Activated naive CD8-positive, alpha-beta T cell treated with anti-CD3 and anti-CD28 coated beads, Interleukin-2, amount 50 U/mL, for 24 hours (primary cell): ENCODE results near the gene DDHD1.

Source experiments
- ATAC-seq: fragments of 150-1000 bp; cut with Tn5 transposase; one replicate; pipeline ENCODE4 v1.10.0; 2021
- DNase-seq: peaks from one replicate; pipeline ENCODE4 v3.0.0; 2021
- H3K27ac Mint-ChIP-seq: one replicate; pipeline ENCODE4 v1.8.0; 2021; ENCODE audit warnings: mild to moderate bottlenecking, mixed read lengths
- H3K27me3 Mint-ChIP-seq: one replicate; pipeline ENCODE4 v1.8.0; 2021; ENCODE audit warnings: mixed read lengths
- H3K36me3 Mint-ChIP-seq: one replicate; pipeline ENCODE4 v1.8.0; 2021; ENCODE audit warnings: low read depth, mixed read lengths
- H3K4me1 Mint-ChIP-seq: one replicate; pipeline ENCODE4 v1.8.0; 2021; ENCODE audit warnings: mixed read lengths
- H3K4me3 Mint-ChIP-seq: one replicate; pipeline ENCODE4 v1.8.0; 2021; ENCODE audit warnings: mild to moderate bottlenecking, moderate library complexity, mixed read lengths
- H3K9me3 Mint-ChIP-seq: one replicate; pipeline ENCODE4 v1.8.0; 2021; ENCODE audit warnings: mixed read lengths

Gene DDHD1

DNA sequence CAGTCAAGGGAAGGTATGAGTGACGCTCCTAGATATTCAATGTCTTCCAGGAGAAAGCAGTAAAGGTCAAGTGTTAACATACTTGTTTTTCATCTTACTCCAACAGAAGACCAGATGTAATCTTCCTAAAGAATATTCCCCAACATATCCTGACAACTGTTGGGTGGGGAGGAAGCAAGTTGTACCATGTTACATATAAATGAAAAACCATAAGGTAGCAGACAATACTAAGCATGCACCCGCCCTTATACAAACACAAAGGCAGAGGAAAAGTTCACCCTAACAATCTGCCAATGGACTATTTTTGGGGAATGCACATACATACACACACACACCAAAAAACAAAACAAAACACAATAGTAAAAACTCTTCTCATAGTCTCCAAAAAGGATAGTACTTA is 112.1 kb downstream of the DDHD1 start:
- Mint-ChIP-seq H3K27ac (no peak overlapping the region), H3K4me3 (no peak overlapping the region), H3K36me3 (peaks cover 71% of the 10 kb centered on the region), H3K9me3 (peaks cover 6% of the 10 kb centered on the region), H3K27me3 (no peaks in the 10 kb centered on the region), H3K4me1 (no peaks in the 10 kb centered on the region)
- ATAC-seq = no peak
- DNase-seq = no peak

DNA sequence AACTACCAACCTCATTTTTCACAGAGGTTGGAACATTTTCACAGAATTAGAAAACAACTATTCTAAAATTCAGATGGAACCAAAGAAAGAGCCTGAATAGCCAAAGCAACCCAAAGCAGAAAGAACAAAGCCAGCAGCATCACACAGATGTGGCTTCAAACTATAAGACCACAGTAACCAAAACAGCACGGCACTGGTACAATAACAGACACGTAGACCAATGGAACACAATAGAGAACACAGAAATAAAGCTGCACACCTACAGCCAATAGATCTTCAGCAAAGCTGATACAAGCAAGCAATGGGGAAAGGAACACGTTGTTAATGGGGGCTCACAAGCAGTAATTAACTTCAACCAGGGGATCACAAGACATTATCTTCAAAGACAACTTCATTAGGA is 114.5 kb downstream of the DDHD1 start:
- Mint-ChIP-seq H3K4me3 (no peak overlapping the region), H3K9me3 (peaks cover 6% of the 10 kb centered on the region), H3K27me3 (no peaks in the 10 kb centered on the region), H3K36me3 (peaks cover 78% of the 10 kb centered on the region), H3K27ac (no peak overlapping the region), H3K4me1 (no peaks in the 10 kb centered on the region)
- ATAC-seq = no peak
- no peak for DNase-seq

- H3K27ac Mint-ChIP-seq = no peak overlapping the region
- peaks cover 68% of the 10 kb centered on the region for H3K36me3 Mint-ChIP-seq
- H3K27me3 Mint-ChIP-seq = no peaks in the 10 kb centered on the region
- no peak for DNase-seq
- peaks cover 10% of the 10 kb centered on the region for H3K9me3 Mint-ChIP-seq
- no peak overlapping the region for H3K4me3 Mint-ChIP-seq
- ATAC-seq = no peak
- H3K4me1 Mint-ChIP-seq = no peaks in the 10 kb centered on the region
These were observed 116.1 kb downstream of the DDHD1 start for GRCh38 chr14:53037016-53037415.

DNA sequence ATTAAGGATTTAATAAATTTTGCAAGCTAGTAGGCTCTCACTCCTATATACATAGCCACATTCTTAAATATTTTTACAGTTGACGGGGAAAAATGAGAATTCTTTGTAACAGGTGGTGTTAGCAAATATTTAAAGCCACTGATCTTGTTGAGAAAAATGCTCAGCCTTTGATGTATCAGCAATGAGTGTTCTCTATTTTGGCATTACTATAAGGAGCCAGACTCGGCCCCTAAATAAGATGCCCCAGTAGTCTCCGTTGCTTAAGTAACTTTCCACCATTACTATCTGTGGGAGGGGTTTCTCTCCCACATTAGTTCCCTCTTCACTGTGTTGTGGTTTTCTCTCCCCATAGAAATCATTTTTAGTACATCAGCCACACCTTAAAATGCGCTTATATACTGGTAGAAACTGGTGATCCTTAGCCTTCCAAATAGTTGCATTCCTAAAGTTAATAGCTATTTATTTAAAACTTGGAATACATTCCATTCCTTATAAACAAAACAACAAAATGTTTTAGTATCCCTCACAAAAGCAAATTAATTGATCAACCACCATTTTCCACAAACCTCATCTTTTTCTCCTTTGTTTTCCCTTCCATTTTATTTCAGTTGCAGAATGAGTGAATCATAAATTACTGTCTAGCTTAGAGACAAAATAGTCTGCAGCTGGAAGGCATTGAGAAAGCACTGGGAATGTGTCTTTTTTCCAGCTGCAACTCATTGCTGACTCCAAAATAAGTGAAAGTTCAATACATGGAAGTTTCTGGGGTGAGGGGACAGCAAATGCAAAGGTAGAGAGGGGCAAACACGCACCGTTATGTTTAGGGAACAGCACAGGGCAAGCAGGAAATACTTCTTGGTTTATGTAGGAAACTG is 117.5 kb downstream of the DDHD1 start:
- no peak for DNase-seq
- no peak overlapping the region for H3K27ac Mint-ChIP-seq
- no peaks in the 10 kb centered on the region for H3K27me3 Mint-ChIP-seq
- no peak overlapping the region for H3K4me3 Mint-ChIP-seq
- no peaks in the 10 kb centered on the region for H3K4me1 Mint-ChIP-seq
- peaks cover 53% of the 10 kb centered on the region for H3K36me3 Mint-ChIP-seq
- ATAC-seq = no peak
- peaks cover 10% of the 10 kb centered on the region for H3K9me3 Mint-ChIP-seq

DNA sequence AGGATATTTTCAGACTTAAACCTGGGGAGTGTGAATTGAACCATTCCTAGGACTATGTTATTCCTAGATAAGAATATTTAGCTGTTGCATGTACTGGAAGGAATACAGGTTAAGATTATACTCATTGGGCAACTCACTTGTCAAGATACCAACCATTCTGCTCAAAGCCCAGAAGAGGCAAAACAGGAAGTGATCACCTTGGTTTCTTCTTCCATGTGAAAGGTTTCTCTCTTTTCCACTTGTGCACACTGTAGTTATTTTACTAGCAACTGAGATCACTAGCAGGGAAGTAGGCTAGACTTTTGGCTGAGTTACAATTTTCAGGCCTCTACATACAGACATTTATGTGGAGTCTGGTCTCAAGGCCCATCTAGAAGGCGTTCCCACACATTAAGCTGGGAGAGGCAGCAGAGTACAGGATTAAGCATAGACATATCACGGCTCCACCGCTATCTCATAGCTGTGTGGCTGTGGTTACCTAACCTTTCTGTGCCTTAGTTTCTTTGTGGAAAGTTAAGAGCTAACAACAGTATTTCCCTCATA is 118.4 kb downstream of the DDHD1 start:
- Mint-ChIP-seq H3K36me3 (peaks cover 45% of the 10 kb centered on the region), H3K4me1 (no peaks in the 10 kb centered on the region), H3K27ac (no peak overlapping the region), H3K9me3 (peaks cover 12% of the 10 kb centered on the region), H3K4me3 (no peak overlapping the region), H3K27me3 (no peaks in the 10 kb centered on the region)
- ATAC-seq = no peak
- no peak for DNase-seq

DNA sequence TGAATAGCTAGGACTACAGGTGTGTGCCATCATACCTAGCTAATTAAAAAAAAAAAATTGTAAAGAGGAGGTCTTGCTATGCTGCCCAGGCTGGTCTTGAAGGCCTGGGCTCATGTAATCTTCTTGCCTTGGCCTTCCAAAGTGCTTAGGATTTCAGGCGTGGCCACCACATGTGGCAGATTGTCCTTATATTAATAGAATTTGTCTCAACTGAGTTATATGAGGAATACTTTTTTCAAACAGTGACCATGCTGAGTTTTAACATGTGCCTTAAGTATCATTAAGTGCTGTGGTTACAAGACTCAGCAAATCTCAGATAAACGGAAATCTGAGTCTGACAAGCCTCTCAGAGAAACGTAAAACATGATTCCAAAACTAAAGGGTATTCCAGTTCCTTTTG is 119.1 kb downstream of the DDHD1 start:
- ATAC-seq (no peak), DNase-seq (no peak)
- Mint-ChIP-seq H3K9me3 (peaks cover 16% of the 10 kb centered on the region), H3K4me3 (no peak overlapping the region), H3K36me3 (peaks cover 41% of the 10 kb centered on the region), H3K4me1 (no peaks in the 10 kb centered on the region), H3K27me3 (no peaks in the 10 kb centered on the region), H3K27ac (no peak overlapping the region)

DNA sequence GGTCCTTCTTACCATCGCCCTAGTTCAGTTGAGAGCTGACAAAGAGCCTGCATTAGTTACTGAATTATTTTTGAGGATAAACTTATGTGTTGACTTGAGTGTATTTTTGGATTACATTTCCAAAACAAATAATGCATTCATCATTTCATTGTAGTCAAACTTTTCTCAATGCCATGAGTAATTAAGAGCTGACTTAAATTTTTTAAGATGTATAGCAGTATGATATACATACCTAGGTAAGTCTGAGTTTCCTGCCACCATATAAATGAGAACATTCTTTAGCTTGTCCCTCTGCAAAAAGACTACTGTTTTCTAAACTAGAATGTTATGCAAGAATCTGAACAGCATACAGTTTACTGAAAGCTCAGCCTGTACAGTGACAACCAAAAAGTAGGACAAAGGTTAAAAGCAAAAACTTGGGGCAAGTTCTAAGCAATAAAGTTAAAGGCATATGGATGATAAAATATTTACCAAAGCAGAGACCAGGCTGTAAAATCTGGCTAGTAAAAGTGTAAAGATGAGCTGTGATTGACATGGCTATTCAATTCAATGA is 120.2 kb downstream of the DDHD1 start:
- Mint-ChIP-seq H3K4me3 (no peak overlapping the region), H3K4me1 (peaks cover under 1% of the 10 kb centered on the region), H3K36me3 (peaks cover 30% of the 10 kb centered on the region), H3K27ac (no peak overlapping the region), H3K9me3 (peaks cover 10% of the 10 kb centered on the region), H3K27me3 (no peaks in the 10 kb centered on the region)
- no peak for ATAC-seq
- DNase-seq = no peak

DNA sequence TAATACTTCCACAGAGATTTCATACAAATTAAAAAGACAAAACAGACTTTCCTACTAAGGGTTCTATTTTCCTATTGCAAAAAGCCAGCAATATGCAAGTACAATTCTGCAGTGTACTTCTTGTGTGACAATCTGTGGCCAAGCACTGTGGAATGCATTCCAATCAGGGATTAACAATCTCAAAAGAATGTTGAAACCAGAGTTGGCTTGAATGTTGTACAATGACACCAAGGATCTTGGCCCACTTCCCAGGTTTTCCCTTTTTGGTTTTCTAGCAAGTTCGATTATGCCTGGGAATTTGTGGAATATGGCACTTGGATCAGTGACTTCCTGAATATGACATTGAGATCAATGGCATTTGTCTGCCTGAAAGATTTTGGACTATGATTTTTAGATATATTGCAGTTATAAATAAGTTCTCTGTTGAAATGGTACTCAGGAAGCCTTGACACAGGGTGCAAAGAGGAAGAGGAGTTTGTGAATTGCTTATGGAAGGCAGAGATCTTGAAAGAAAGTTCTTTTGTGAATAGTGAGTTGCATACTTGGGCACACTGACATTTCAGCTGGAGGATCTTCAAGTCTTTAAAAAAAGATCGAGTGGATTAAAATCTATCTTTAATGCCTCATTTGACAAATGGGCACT is 120.8 kb downstream of the DDHD1 start:
- H3K27me3 Mint-ChIP-seq = no peaks in the 10 kb centered on the region
- no peak overlapping the region for H3K27ac Mint-ChIP-seq
- H3K9me3 Mint-ChIP-seq = peaks cover 10% of the 10 kb centered on the region
- peaks cover 7% of the 10 kb centered on the region for H3K4me1 Mint-ChIP-seq
- peaks cover 24% of the 10 kb centered on the region for H3K36me3 Mint-ChIP-seq
- DNase-seq = no peak
- ATAC-seq = no peak
- H3K4me3 Mint-ChIP-seq = no peak overlapping the region

DNA sequence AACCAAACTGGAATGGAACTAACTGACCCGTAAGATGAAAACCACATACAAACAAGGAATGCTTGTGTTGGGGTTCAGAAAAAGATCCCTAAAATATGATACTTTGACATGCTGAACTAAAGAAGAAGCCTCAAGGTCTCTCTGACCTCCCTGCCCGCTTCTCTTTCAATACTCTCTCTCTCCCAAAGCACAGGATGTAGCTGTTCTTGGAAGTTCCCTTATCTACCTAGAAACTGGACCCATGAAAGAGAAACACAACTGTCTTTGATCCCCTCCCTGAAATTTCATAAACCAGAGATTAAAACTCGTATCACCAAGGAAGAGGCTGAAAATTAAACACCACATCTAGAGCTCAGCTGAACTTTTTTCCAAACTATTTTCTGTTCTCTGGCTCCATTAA is 125.6 kb downstream of the DDHD1 start:
- no peak overlapping the region for H3K27ac Mint-ChIP-seq
- ATAC-seq = no peak
- no peak for DNase-seq

DNA sequence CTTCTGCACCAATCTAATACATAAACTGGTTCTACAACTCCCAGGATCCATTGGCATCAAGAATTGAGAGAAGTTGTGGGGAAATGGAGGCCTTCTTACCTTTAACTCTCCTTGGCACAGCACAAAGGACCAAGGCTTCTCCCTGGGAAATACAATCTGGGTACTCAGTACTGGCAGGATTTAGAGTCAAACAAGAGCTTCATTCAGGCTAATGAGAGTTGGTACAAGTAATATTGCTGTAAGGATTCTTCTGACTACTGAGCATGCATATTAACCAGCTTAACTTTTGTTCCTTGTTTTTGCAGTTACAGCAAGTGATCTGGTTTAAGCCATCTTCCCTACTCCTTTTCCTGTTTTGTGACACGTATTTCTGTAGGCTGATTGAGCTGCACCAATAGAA is 126.1 kb downstream of the DDHD1 start:
- Mint-ChIP-seq H3K4me3 (no peak overlapping the region), H3K4me1 (peaks cover 8% of the 10 kb centered on the region), H3K27ac (no peak overlapping the region), H3K27me3 (no peaks in the 10 kb centered on the region), H3K9me3 (peaks cover 6% of the 10 kb centered on the region), H3K36me3 (peaks cover 3% of the 10 kb centered on the region)
- DNase-seq (no peak), ATAC-seq (no peak)

More for the DNA sequence above, 125.6 kb downstream of the DDHD1 start:
- no peaks in the 10 kb centered on the region for H3K27me3 Mint-ChIP-seq
- H3K4me3 Mint-ChIP-seq = no peak overlapping the region
- H3K4me1 Mint-ChIP-seq = peaks cover 8% of the 10 kb centered on the region
- H3K9me3 Mint-ChIP-seq = peaks cover 10% of the 10 kb centered on the region
- peaks cover 6% of the 10 kb centered on the region for H3K36me3 Mint-ChIP-seq

- H3K27me3 Mint-ChIP-seq = peaks cover 2% of the 10 kb centered on the region
These were observed 129.8 kb downstream of the DDHD1 start for GRCh38 chr14:53023325-53023724.

DNA sequence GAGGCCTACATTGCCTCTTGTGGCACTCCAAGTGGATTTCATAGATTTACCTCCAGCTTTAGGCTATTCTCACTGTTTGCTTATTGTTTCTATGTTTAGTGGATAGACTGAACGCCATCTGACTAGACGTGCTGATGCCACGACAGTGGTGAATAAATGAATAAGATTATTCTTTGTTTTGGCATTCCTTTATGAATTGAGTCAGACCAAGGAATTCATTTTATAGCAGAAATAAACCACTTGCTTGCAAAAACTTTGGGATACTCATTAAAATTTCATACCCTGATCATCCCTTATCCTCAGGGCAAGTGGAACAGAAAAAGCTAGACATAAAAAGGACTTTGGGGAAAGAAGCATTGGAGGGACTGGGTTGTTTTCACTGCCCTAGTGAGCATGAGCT is 130.5 kb downstream of the DDHD1 start:
- Mint-ChIP-seq H3K4me1 (peaks cover 4% of the 10 kb centered on the region), H3K9me3 (peaks cover 5% of the 10 kb centered on the region), H3K27me3 (peaks cover 2% of the 10 kb centered on the region), H3K36me3 (no peaks in the 10 kb centered on the region), H3K4me3 (no peak overlapping the region), H3K27ac (no peak overlapping the region)
- ATAC-seq (no peak), DNase-seq (no peak)

More at GRCh38 chr14:53023325-53023724, 129.8 kb downstream of the DDHD1 start:
- no peak overlapping the region for H3K4me3 Mint-ChIP-seq
- DNase-seq (no peak), ATAC-seq (no peak)
- peaks cover 5% of the 10 kb centered on the region for H3K9me3 Mint-ChIP-seq
- peaks cover 8% of the 10 kb centered on the region for H3K4me1 Mint-ChIP-seq
- H3K36me3 Mint-ChIP-seq = no peaks in the 10 kb centered on the region
- H3K27ac Mint-ChIP-seq = no peak overlapping the region

DNA sequence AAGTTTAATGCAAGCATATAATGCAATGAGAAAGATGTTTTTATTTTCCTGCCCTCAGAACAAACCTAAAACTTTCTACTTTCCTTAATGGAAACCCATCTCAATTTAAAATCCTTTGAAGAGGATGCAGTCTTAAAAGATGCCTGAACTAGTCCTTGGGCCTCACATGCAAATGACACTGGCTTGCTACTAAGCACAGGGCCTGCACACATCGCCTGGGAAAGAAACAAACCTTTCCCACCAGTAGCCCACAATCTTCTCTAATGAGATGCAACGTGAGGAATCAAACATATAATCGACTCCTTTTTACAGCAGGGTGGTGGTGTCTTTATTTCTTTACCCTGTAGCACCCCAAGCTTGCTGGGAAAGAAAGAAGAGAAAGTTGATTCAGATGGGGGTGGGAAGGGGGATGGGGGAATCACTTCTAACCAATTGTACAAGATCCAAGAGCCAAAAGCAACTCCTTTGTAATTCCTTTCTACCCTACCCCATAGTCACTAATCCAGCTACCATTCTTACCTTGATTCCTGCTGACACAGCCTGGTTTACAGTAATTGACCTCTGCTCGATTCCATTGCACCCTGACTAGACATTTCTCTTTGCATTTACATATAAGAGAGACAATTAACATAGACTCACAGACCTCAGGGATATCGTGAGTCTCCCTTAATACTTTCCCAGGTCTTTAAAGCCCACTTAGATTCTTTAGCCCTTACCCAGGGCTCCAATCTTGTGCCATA is 132.8 kb downstream of the DDHD1 start:
- Mint-ChIP-seq H3K4me1 (no peaks in the 10 kb centered on the region), H3K27ac (no peak overlapping the region), H3K36me3 (no peaks in the 10 kb centered on the region)

GRCh38 chr14:53019406-53019805 is 133.7 kb downstream of the DDHD1 start:
- no peaks in the 10 kb centered on the region for H3K4me1 Mint-ChIP-seq
- no peaks in the 10 kb centered on the region for H3K36me3 Mint-ChIP-seq
- H3K4me3 Mint-ChIP-seq = no peak overlapping the region
- ATAC-seq (no peak), DNase-seq (no peak)
- H3K9me3 Mint-ChIP-seq = peaks cover 5% of the 10 kb centered on the region
- peaks cover 2% of the 10 kb centered on the region for H3K27me3 Mint-ChIP-seq
- no peak overlapping the region for H3K27ac Mint-ChIP-seq

More for the DNA sequence above, 132.8 kb downstream of the DDHD1 start:
- DNase-seq = no peak
- no peak for ATAC-seq
- Mint-ChIP-seq H3K9me3 (peaks cover 5% of the 10 kb centered on the region), H3K4me3 (no peak overlapping the region), H3K27me3 (peaks cover 2% of the 10 kb centered on the region)
